PC-9 (cell line): ENCODE data around the gene GRM8. TPM values are rescaled to one million over a fixed set of nuclear protein-coding genes. Genes with fewer than 3 reads are reported as not detected.

Source experiments
- BruUV-seq: library from RNA; stranded (reverse); fragments of 400-500 nt; replicated peaks from 2 replicates; lab custom pipeline; 2021; lab: Mats Ljungman, UMichigan
- CTCF ChIA-PET: fragments of 300-600 bp; sonication (Branson Sonifier 250); formaldehyde crosslinking; loops from one replicate; lab custom pipeline; 2022; ENCODE audit warnings: antibody characterized with exemption; lab: Charles Lee
- POLR2A ChIA-PET: fragments of 300-600 bp; sonication (Branson Sonifier 250); formaldehyde crosslinking; loops from one replicate; lab custom pipeline; 2022; ENCODE audit warnings: antibody characterized with exemption; ENCODE audit not compliant: unreplicated experiment; lab: Charles Lee
- DNase-seq, 2 experiments: peaks; one replicate each; pipeline versions ENCODE4 v3.0.0 to v3.0.0-alpha.2; 2015 to 2022; ENCODE audit warnings: mixed read lengths in 1 of 2
- H2AFZ ChIP-seq: fragments of 200-600 bp; sonication (generic); 2 replicates; pipeline ENCODE4 v1.8.1; 2017; ENCODE audit warnings: antibody characterized with exemption
- H3F3A ChIP-seq: fragments of 200-600 bp; sonication (generic); 2 replicates; pipeline ENCODE4 v1.8.1; 2017; ENCODE audit warnings: antibody characterized with exemption, mild to moderate bottlenecking, low read depth; ENCODE audit not compliant: insufficient read depth
- H3K27ac ChIP-seq: fragments of 200-600 bp; sonication (generic); 2 replicates; pipeline ENCODE4 v1.6.1; 2016; ENCODE audit warnings: mixed run types
- H3K27me3 ChIP-seq: fragments of 200-600 bp; sonication (generic); 2 replicates; pipeline ENCODE4 v1.6.1; 2016; ENCODE audit warnings: low read depth, mixed run types; ENCODE audit not compliant: insufficient read depth
- H3K36me3 ChIP-seq: fragments of 200-600 bp; sonication (generic); 2 replicates; pipeline ENCODE4 v1.6.1; 2016; ENCODE audit warnings: low read depth, mixed run types
- H3K4me1 ChIP-seq: fragments of 200-600 bp; sonication (generic); replicated peaks from 2 replicates; pipeline ENCODE4 v1.6.1; 2016; ENCODE audit warnings: mixed run types; ENCODE audit not compliant: insufficient read depth
- H3K4me2 ChIP-seq: fragments of 200-600 bp; sonication (generic); 2 replicates; pipeline ENCODE4 v1.6.1; 2017; ENCODE audit warnings: mixed run types
- H3K4me3 ChIP-seq: fragments of 200-600 bp; sonication (generic); 2 replicates; pipeline ENCODE4 v1.6.1; 2016; ENCODE audit warnings: mixed run types
- H3K79me2 ChIP-seq: fragments of 200-600 bp; sonication (generic); 2 replicates; pipeline ENCODE4 v1.6.1; 2017; ENCODE audit warnings: low read depth, mixed run types
- H3K9me2 ChIP-seq: fragments of 200-600 bp; sonication (generic); 2 replicates; pipeline ENCODE4 v1.8.1; 2017; ENCODE audit warnings: mild to moderate bottlenecking; ENCODE audit not compliant: insufficient read depth
- H3K9me3 ChIP-seq: fragments of 200-600 bp; sonication (generic); 2 replicates; pipeline ENCODE4 v1.8.1; 2016; ENCODE audit warnings: low read depth; ENCODE audit not compliant: insufficient read depth
- H4K20me1 ChIP-seq: fragments of 200-600 bp; sonication (generic); 2 replicates; pipeline ENCODE4 v1.8.1; 2017; ENCODE audit not compliant: insufficient read depth
- EZH2 ChIP-seq: fragments of 200-600 bp; sonication (generic); IDR thresholded peaks from 2 replicates; pipeline ENCODE4 v1.8.0; 2017; ENCODE audit warnings: antibody characterized with exemption, low read depth
- intact Hi-C: fragments of 100-400 bp; cut with micrococcal nuclease; formaldehyde crosslinking; loops from one replicate; pipeline ENCODE4 v1.10.0; 2022; ENCODE audit not compliant: unreplicated experiment
- total RNA-seq: library from RNA; stranded (reverse); gene quantifications from 2 replicates; pipeline ENCODE4 v1.2.3, GENCODE V29; 2021
- TF ChIP-seq, protein P1 (sequence below): fragments of 200-600 bp; sonication (generic); conservative IDR thresholded peaks from 2 replicates; pipeline ENCODE4 v1.6.1; 2017; ENCODE audit warnings: mixed run types, antibody characterized with exemption, mild to moderate bottlenecking, moderate library complexity

Gene GRM8
- total RNA-seq, 1 experiment from 2014 or later, result not detected

- H3K27ac ChIP-seq, result no peak overlapping the region
- TF ChIP-seq, protein P1, sequence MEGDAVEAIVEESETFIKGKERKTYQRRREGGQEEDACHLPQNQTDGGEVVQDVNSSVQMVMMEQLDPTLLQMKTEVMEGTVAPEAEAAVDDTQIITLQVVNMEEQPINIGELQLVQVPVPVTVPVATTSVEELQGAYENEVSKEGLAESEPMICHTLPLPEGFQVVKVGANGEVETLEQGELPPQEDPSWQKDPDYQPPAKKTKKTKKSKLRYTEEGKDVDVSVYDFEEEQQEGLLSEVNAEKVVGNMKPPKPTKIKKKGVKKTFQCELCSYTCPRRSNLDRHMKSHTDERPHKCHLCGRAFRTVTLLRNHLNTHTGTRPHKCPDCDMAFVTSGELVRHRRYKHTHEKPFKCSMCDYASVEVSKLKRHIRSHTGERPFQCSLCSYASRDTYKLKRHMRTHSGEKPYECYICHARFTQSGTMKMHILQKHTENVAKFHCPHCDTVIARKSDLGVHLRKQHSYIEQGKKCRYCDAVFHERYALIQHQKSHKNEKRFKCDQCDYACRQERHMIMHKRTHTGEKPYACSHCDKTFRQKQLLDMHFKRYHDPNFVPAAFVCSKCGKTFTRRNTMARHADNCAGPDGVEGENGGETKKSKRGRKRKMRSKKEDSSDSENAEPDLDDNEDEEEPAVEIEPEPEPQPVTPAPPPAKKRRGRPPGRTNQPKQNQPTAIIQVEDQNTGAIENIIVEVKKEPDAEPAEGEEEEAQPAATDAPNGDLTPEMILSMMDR, result no peak
- no peak for TF ChIP-seq EZH2
- DNase-seq, result no peak
- no peaks in the 10 kb centered on the region for H3K4me1 ChIP-seq
- no peak overlapping the region for H3K4me3 ChIP-seq
- intact Hi-C loops, result no loop called here
- H3K9me3 ChIP-seq, result no peaks in the 10 kb centered on the region
- BruUV-seq, result no TSS peak
- ChIA-PET POLR2A (no interaction called here), CTCF (no interaction called here)
- H3F3A ChIP-seq, result no peaks in the 10 kb centered on the region
- H4K20me1 ChIP-seq, result no peaks in the 10 kb centered on the region
- H3K27me3 ChIP-seq, result no peaks in the 10 kb centered on the region
- H3K79me2 ChIP-seq, result no peaks in the 10 kb centered on the region
- no peaks in the 10 kb centered on the region for H3K36me3 ChIP-seq
- H3K9me2 ChIP-seq, result no peaks in the 10 kb centered on the region
- H3K4me2 ChIP-seq, result no peak overlapping the region
- no peak overlapping the region for H2AFZ ChIP-seq
Observed at GRCh38 chr7:126501617-126502016, 751.1 kb downstream of the GRM8 start.

DNA sequence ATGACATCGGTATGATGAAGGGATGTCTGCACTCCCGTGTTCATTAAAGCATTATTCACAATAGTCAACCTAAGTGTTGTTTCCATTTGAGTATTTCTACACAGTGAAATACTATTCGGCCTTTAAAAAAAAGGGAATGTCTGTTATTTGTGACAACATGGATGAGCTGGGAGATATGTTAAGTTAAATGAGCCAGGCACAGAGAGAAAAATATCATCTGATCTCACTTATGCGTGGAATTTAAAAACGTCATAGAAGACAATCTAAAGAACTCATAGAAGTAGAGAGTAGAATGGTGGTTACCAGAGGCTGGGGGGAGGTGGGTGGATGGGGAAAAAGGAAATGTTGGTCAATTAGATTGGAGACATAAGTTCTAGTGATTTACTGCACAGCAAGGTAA lies 753.3 kb downstream of the GRM8 start:
- ChIA-PET POLR2A (no interaction called here), CTCF (no interaction called here)
- H3K9me3 ChIP-seq, result no peaks in the 10 kb centered on the region
- TF ChIP-seq, protein P1, result no peak
- no peak for TF ChIP-seq EZH2
- no peak for DNase-seq
- no peaks in the 10 kb centered on the region for H3K36me3 ChIP-seq
- no peaks in the 10 kb centered on the region for H3F3A ChIP-seq
- no peaks in the 10 kb centered on the region for H3K27me3 ChIP-seq
- BruUV-seq, result no TSS peak
- H3K79me2 ChIP-seq, result no peaks in the 10 kb centered on the region
- H3K4me2 ChIP-seq, result no peak overlapping the region
- no peak overlapping the region for H2AFZ ChIP-seq
- H3K4me1 ChIP-seq, result no peaks in the 10 kb centered on the region
- intact Hi-C loops, result no loop called here
- 0 out of 2 replicates have a peak, but pooled peaks cover 3% of the 10 kb centered on the region for H3K9me2 ChIP-seq
- H3K4me3 ChIP-seq, result no peak overlapping the region
- no peaks in the 10 kb centered on the region for H4K20me1 ChIP-seq
- H3K27ac ChIP-seq, result no peak overlapping the region

- BruUV-seq, result no TSS peak
- Histone ChIP-seq H3K9me3 (no peaks in the 10 kb centered on the region), H3K27me3 (no peaks in the 10 kb centered on the region), H3K27ac (no peak overlapping the region), H3K4me2 (no peak overlapping the region), H3K79me2 (no peaks in the 10 kb centered on the region), H3K4me1 (no peaks in the 10 kb centered on the region), H3K9me2 (0 out of 2 replicates have a peak, but pooled peaks cover 4% of the 10 kb centered on the region), H3F3A (no peaks in the 10 kb centered on the region), H3K4me3 (no peak overlapping the region), H3K36me3 (no peaks in the 10 kb centered on the region), H2AFZ (no peak overlapping the region), H4K20me1 (no peaks in the 10 kb centered on the region)
- CTCF ChIA-PET, result no interaction called here
- TF ChIP-seq EZH2, result no peak
- TF ChIP-seq, protein P1, result no peak
- DNase-seq, result no peak
- intact Hi-C loops, result no loop called here
- POLR2A ChIA-PET, result no interaction called here
Observed at GRCh38 chr7:126495733-126496132, 757.0 kb downstream of the GRM8 start.
